Measurements from ENCODE around the gene TMOD1. TPM values are rescaled to one million over a fixed set of nuclear protein-coding genes. Genes with fewer than 3 reads are reported as not detected.

The TMOD1 gene
- total and polyA plus RNA-seq, 9 of the 15 experiments (the other 6 are each of a cell fraction or from before 2014, with no cell fraction given): 7.1 to 41.2 (median 14.2) TPM

GRCh38 chr9:97526895-97527575 lies 25.6 kb downstream of the TMOD1 start:
- Histone ChIP-seq H3K36me3 (ENCODE audit: control insufficient read depth, insufficient read depth, low read length) (peaks cover 76% of the 10 kb centered on the region), H3K9ac (ENCODE audit: insufficient read depth in 1 of 2, low read depth in 2 of 2, low read length in 2 of 2) (no peak overlapping the region), H4K20me1 (replicated peaks; ENCODE audit: control insufficient read depth, insufficient read depth, low read length) (peaks cover 16% of the 10 kb centered on the region; the same call in 1 of the 2 replicates), H3K4me2 (ENCODE audit: insufficient read depth, low read length) (no peak overlapping the region), H3K4me3 (no peak overlapping the region), H3K9me3 (replicated peaks; ENCODE audit: control insufficient read depth, insufficient read depth, low read depth, low read length) (no peaks in the 10 kb centered on the region), H3K4me1 (replicated peaks in 1 of 2; ENCODE audit: control insufficient read depth in 2 of 2, insufficient read depth in 2 of 2, low read length in 2 of 2) (no peaks in the 10 kb centered on the region), H3K27ac (ENCODE audit: extremely low read depth, low read depth, low read length) (no peak overlapping the region), H2AFZ (ENCODE audit: low read depth, low read length) (no peak overlapping the region), H3K9me1 (ENCODE audit: control insufficient read depth, insufficient read depth, low read length) (no peaks in the 10 kb centered on the region), H3K79me2 (ENCODE audit: control insufficient read depth, insufficient read depth, low read length) (peaks cover 15% of the 10 kb centered on the region), H3K27me3 (ENCODE audit: control insufficient read depth in 2 of 2, insufficient read depth in 2 of 2, low read length in 2 of 2) (no peaks in the 10 kb centered on the region)
- CTCF ChIA-PET (ENCODE audit: low intra/inter-chr PET ratio): no interaction called here
- FAIRE-seq (no peak), ATAC-seq (no peak), DNase-seq (ENCODE audit: extremely low read depth in 1 of 4, low spot score in 3 of 4) (no peak)
- TF ChIP-seq PATZ1 (CRISPR knock-in tag; IDR thresholded peaks at IDR 0.05; ENCODE audit: borderline replicate concordance): no peak
- no peak for TF ChIP-seq FOXA3 (CRISPR knock-in tag; conservative IDR thresholded peaks at IDR 0.05 in 1 of 2, IDR thresholded peaks at IDR 0.05 in 1 of 2)
- no peak for TF ChIP-seq PBX2 (CRISPR knock-in tag; IDR thresholded peaks at IDR 0.05; ENCODE audit: low read depth)
- TF ChIP-seq PBX2 (tag; conservative IDR thresholded peaks at IDR 0.05; ENCODE audit: low read depth): no peak
- TF ChIP-seq ELK3 (CRISPR knock-in tag; IDR thresholded peaks at IDR 0.05): no peak
- TF ChIP-seq ZNF785 (CRISPR knock-in tag; IDR thresholded peaks at IDR 0.05): no peak
- TF ChIP-seq CHD4 (IDR thresholded peaks at IDR 0.05; ENCODE audit: insufficient read depth, insufficient replicate concordance, low read depth, low read length, poor library complexity, severe bottlenecking): no peak
- no peak for TF ChIP-seq SIRT6 (IDR thresholded peaks at IDR 0.05; ENCODE audit: low read depth, low read length)
- no peak for TF ChIP-seq SPI1 (IDR thresholded peaks at IDR 0.05; ENCODE audit: borderline replicate concordance, low read depth, low read length)
- no peak for TF ChIP-seq BDP1 (IDR thresholded peaks at IDR 0.05; ENCODE audit: insufficient read depth, insufficient read length)
- TF ChIP-seq ZBTB34 (CRISPR knock-in tag; IDR thresholded peaks at IDR 0.05): no peak
- TF ChIP-seq ZNF124 (CRISPR knock-in tag; IDR thresholded peaks at IDR 0.05): no peak
- TF ChIP-seq ZEB2 (IDR thresholded peaks at IDR 0.05): no peak
- no peak for TF ChIP-seq MAZ (CRISPR knock-in tag; conservative IDR thresholded peaks at IDR 0.05 in 1 of 2, IDR thresholded peaks at IDR 0.05 in 1 of 2)
- TF ChIP-seq TEAD2 (tag; IDR thresholded peaks at IDR 0.05): no peak
- intact Hi-C loops (cut with micrococcal nuclease) (no loop called here), in situ Hi-C loops (cut with MboI) (no loop called here)
- WGBS (ENCODE audit: insufficient coverage, low coverage, missing lambda C conversion rate): 93% methylated on average over 7 of the region's 7 CpGs
- BruUV-seq (replicated peaks): no TSS peak
- POLR2A ChIA-PET: interaction anchor here (0.9 to 1.3 kb wide), 4 partner anchors 9 to 25 kb away, joined by 3 to 5 read pairs (median 3); no protein-coding TSS in a partner anchor

All from K562 (cell line).